ENCODE results near the gene RPS8.
A peak's percentile ranks its signal among the peaks of the same experiment; 100 is the strongest.

The RPS8 gene

DNA sequence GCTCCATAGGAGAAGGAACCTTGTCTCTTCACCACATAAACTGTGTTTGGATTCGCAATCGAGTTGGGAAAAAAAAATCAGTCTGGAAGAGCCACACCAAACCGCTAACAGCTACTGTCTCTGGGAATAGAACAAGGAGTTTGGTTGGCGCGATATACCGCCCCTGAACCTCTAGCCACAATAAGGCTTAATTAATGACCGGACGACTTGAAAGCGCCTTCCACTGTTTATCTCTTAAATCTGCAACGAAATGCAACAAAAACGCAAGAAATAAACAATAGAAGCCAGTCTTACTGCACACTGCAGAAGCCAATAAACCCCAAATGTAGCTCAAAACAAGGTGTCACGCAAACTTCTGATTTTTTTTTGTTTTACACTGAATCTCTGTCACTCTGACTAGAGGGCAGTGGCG lies 43.9 kb downstream of the RPS8 start (continued):
- no peak for TF ChIP-seq ZNF266 (tag by site-specific recombination; IDR thresholded peaks at IDR 0.05; ENCODE audit: low read depth)

DNA sequence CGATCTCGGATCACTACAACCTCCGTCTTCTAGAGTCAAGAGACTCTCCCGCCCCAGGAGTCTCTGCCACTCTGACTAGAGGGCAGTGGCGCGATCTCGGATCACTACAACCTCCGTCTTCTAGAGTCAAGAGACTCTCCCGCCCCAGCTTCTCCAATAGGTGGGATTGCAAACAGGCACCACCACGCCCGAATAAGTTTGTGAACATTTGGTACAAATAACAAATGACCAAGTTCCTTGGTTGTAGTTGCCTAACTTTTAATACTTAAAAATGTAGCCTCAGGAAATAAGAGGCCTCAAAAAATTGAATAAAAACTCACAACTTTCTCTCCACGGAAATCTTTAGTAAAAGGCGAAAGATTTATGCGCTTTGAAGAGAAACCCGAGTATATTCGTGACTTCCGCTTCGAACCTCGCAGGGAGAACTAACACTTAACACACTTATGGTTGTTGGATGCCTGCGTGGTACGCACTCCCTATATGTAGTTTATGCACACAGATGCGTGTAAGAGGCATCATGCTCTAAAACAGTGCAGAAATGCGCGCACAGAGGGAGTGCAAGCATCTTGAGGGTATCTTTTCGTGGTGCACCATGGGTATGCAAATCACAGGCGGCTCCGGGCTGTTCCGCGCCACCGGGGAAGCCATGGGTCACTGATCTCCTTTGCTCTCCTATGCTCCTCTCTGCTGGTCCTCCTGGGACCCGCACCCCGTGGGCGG lies 44.4 kb downstream of the RPS8 start:
- POLR2A ChIA-PET: interaction anchor here (0.6 to 6.1 kb wide), 24 partner anchors 10 to 1427 kb away, joined by 3 to 84 read pairs (median 6); partner anchors contain the start of genes BEST4, BTBD19, DYNLT4 and HECTD3
- Histone ChIP-seq H3K27ac (ENCODE audit: extremely low read depth, low read depth, low read length) (peak overlapping the region; percentile 91), H3K36me3 (ENCODE audit: control insufficient read depth in 2 of 2, insufficient read depth in 1 of 2, low read length in 2 of 2) (peaks cover 0 to 9% of the 10 kb centered on the region in 2 experiments; a peak in 1 of 3 replicates), H3K4me1 (ENCODE audit: control insufficient read depth, insufficient read depth, low read length) (no peaks in the 10 kb centered on the region), H3K9me3 (ENCODE audit: control insufficient read depth, insufficient read depth, low read depth, low read length) (no peaks in the 10 kb centered on the region), H3K4me3 (ENCODE audit: low read depth, low read length) (peak overlapping the region; percentile 31)
- CTCF ChIA-PET: interaction anchor here (0.6 to 3.2 kb wide), 8 partner anchors 10 to 677 kb away, joined by 3 to 28 read pairs (median 4); partner anchors contain the start of gene PLK3
- TF ChIP-seq ZBTB11 (tag by site-specific recombination; conservative IDR thresholded peaks at IDR 0.05; ENCODE audit: low read depth) (peak; percentile 25; the same call in 1 of the 2 replicates), ZBTB44 (tag by site-specific recombination; IDR thresholded peaks at IDR 0.05) (no peak), TRIM28 (IDR thresholded peaks at IDR 0.05; ENCODE audit: borderline replicate concordance, low read length) (peak; percentile 96), ZNF24 (tag by site-specific recombination; IDR thresholded peaks at IDR 0.05) (peak; percentile 46; the same call in 1 of the 2 replicates), ZNF664 (tag by site-specific recombination; IDR thresholded peaks at IDR 0.05) (no peak), ZNF660 (tag by site-specific recombination; IDR thresholded peaks at IDR 0.05) (peak; percentile 93), IKZF3 (tag by site-specific recombination; IDR thresholded peaks at IDR 0.05) (peak; percentile 59; the same call in 1 of the 2 replicates), ZNF391 (tag by site-specific recombination; IDR thresholded peaks at IDR 0.05; ENCODE audit: borderline replicate concordance, low read depth) (peak; percentile 27; the same call in 1 of the 2 replicates), SP2 (tag by site-specific recombination; IDR thresholded peaks at IDR 0.05) (peak; percentile 35; the same call in 1 of the 2 replicates), ZBTB21 (tag by site-specific recombination; IDR thresholded peaks at IDR 0.05) (peak; percentile 36; the same call in 1 of the 2 replicates), KLF8 (tag by site-specific recombination; IDR thresholded peaks at IDR 0.05) (peak; percentile 61), ZXDB (tag by site-specific recombination; IDR thresholded peaks at IDR 0.05) (peak; percentile 74), ZEB2 (tag by site-specific recombination; IDR thresholded peaks at IDR 0.05) (peak; percentile 66), SP7 (tag by site-specific recombination; IDR thresholded peaks at IDR 0.05) (peak; percentile 73), ZFP37 (tag by site-specific recombination; IDR thresholded peaks at IDR 0.05) (0 out of 2 replicates have a peak, but pooled peaks have one; percentile 12), KLF10 (tag by site-specific recombination; IDR thresholded peaks at IDR 0.05) (peak; percentile 90), ZNF341 (tag by site-specific recombination; IDR thresholded peaks at IDR 0.05; ENCODE audit: low read depth) (peak; percentile 96), PRDM1 (tag by site-specific recombination; IDR thresholded peaks at IDR 0.05) (peak; percentile 88), ZNF354C (tag by site-specific recombination; IDR thresholded peaks at IDR 0.05; ENCODE audit: borderline replicate concordance, low read depth) (no peak), GFI1B (tag by site-specific recombination; IDR thresholded peaks at IDR 0.05) (no peak)
- TF ChIP-seq, protein P1, sequence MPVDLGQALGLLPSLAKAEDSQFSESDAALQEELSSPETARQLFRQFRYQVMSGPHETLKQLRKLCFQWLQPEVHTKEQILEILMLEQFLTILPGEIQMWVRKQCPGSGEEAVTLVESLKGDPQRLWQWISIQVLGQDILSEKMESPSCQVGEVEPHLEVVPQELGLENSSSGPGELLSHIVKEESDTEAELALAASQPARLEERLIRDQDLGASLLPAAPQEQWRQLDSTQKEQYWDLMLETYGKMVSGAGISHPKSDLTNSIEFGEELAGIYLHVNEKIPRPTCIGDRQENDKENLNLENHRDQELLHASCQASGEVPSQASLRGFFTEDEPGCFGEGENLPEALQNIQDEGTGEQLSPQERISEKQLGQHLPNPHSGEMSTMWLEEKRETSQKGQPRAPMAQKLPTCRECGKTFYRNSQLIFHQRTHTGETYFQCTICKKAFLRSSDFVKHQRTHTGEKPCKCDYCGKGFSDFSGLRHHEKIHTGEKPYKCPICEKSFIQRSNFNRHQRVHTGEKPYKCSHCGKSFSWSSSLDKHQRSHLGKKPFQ (tag by site-specific recombination; IDR thresholded peaks at IDR 0.05): peak; percentile 56; the same call in 1 of the 2 replicates
- TF ChIP-seq, protein P2, sequence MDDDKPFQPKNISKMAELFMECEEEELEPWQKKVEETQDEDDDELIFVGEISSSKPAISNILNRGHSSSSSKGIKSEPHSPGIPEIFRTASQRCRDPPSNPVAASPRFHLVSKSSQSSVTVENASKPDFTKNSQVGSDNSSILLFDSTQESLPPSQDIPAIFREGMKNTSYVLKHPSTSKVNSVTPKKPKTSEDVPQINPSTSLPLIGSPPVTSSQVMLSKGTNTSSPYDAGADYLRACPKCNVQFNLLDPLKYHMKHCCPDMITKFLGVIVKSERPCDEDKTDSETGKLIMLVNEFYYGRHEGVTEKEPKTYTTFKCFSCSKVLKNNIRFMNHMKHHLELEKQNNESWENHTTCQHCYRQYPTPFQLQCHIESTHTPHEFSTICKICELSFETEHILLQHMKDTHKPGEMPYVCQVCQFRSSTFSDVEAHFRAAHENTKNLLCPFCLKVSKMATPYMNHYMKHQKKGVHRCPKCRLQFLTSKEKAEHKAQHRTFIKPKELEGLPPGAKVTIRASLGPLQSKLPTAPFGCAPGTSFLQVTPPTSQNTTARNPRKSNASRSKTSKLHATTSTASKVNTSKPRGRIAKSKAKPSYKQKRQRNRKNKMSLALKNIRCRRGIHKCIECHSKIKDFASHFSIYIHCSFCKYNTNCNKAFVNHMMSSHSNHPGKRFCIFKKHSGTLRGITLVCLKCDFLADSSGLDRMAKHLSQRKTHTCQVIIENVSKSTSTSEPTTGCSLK (tag by site-specific recombination; IDR thresholded peaks at IDR 0.05): no peak
- TF ChIP-seq, protein P3, sequence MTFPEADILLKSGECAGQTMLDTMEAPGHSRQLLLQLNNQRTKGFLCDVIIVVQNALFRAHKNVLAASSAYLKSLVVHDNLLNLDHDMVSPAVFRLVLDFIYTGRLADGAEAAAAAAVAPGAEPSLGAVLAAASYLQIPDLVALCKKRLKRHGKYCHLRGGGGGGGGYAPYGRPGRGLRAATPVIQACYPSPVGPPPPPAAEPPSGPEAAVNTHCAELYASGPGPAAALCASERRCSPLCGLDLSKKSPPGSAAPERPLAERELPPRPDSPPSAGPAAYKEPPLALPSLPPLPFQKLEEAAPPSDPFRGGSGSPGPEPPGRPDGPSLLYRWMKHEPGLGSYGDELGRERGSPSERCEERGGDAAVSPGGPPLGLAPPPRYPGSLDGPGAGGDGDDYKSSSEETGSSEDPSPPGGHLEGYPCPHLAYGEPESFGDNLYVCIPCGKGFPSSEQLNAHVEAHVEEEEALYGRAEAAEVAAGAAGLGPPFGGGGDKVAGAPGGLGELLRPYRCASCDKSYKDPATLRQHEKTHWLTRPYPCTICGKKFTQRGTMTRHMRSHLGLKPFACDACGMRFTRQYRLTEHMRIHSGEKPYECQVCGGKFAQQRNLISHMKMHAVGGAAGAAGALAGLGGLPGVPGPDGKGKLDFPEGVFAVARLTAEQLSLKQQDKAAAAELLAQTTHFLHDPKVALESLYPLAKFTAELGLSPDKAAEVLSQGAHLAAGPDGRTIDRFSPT (tag by site-specific recombination; IDR thresholded peaks at IDR 0.05): peak; percentile 55; the same call in 1 of the 2 replicates

Measured in HEK293 (cell line).